Embryonic facial prominence (tissue), 1 donor: Measurements from ENCODE around the gene TM4SF5.
A peak's percentile ranks its signal among the peaks of the same experiment; 100 is the strongest.
"Not testable (repeated sequence)": the region's sequence is repeated elsewhere in the genome, so short reads cannot be mapped to it uniquely, and the experiment has no call there.

Source experiments
- DNase-seq: peaks from one replicate; pipeline ENCODE4 v3.0.0-alpha.2; 2016; ENCODE audit errors: extremely low spot score

The TM4SF5 gene

DNA sequence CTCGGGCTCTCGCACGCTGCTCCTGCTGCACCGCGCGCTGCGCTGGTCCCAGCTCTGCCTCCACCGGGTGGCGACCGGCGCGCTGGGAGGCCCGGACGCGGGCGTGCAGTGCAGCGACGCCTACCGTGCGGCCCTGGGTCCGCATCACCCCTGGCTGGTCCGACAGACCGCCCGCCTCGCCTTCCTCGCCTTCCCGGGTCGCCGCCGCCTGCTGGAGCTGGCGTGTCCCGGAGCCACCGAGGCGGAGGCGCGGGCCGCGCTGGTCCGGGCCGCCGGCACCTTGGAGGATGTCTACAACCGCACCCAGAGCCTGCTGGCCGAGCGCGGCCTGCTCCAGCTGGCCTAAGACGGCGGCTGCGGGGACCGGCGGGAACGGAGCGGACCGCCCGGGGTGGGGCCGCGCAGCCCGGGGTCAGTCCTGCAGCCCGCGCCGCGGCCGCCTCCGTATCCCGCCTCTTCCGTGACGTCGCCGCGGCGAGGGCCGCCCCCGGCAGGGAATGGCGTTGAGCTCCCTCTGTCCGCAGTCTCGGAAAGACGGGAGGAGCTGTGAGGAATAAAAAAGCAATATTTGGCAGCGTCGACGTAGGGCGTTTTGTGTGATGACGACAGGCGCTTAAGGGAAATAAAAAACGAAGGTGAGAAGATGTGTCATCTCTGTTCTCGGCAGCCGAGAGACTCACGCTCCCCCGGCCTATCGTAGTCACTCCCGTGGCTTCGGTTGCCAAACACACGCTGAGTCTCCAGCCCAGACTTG is 18.4 kb downstream of the TM4SF5 start:
- DNase-seq: peak; percentile 62

- DNase-seq: no peak
These were observed 19.0 kb downstream of the TM4SF5 start for GRCh38 chr17:4790705-4791088.

DNA sequence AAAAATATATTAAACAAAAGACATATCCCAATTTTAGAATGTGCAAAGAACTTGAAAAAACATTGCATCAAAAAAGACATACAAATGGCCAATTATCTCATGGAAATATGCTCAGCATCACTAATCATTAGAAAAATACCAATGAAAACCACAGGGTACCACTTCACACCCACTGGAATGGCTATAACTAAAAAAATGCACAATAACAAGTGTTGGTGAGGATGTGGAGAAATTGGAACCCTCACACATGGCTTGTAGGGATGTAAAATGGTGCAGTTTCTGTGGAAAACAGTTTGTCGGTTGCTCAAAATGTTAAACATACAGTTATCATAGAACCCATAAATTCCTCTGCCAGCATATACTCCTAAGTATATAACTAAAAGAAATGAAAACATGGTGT is 23.5 kb downstream of the TM4SF5 start:
- DNase-seq: no peak

GRCh38 chr17:4796552-4796920 is 24.9 kb downstream of the TM4SF5 start:
- DNase-seq: no peak

GRCh38 chr17:4800462-4801196 is 28.9 kb downstream of the TM4SF5 start:
- DNase-seq: no peak

DNA sequence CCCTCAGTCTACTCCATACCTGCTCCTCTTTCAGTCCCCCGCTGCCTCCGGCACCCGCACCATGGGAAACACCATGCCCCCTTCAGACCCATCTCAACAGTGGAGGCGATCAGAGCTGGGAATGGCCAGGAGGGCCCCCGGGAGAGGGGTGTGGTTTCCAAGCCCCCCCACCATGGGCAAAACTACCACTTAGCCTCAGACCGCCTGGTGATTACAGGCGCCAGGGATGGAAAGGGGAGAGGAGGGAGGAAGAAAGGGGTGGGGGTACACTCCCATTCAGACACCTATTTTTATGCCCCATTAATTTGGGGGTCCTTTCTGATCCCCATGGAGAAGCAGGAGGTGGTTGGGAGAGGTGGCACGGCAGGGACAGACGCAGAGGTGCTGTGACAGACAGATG is 30.5 kb downstream of the TM4SF5 start, which contains the start of gene C17orf114:
Gene C17orf114, minus strand, starts transcription at position 101 of the 400 bp plus-strand sequence.
- no peak for DNase-seq

DNA sequence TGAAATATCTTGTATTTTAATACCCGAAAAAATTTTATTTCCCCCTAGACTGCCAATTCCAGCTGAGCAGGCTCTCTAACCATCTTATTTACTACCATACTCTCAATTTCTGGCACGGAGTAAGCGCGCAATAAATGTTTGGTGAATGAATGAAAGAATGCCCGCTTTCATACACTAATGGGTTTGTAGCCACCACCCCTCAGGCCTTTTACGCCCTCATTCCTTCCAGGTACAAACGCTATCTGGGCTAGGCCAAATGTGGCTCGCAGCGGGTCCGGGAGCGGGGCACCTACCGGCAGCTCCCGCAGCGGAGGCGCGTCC is 34.7 kb downstream of the TM4SF5 start:
- no peak for DNase-seq

- peak; percentile 70 for DNase-seq
These were observed 35.3 kb downstream of the TM4SF5 start, which contains the start of gene PLD2 for GRCh38 chr17:4806777-4807604. TSS of gene PLD2 (plus strand) at chr17:4807152. CDS start at chr17:4807773, 621 bp downstream.

- DNase-seq: no peak
These were observed 36.1 kb downstream of the TM4SF5 start for GRCh38 chr17:4807605-4808377.

- DNase-seq: no peak
These were observed 36.7 kb downstream of the TM4SF5 start for GRCh38 chr17:4808378-4808767.

DNA sequence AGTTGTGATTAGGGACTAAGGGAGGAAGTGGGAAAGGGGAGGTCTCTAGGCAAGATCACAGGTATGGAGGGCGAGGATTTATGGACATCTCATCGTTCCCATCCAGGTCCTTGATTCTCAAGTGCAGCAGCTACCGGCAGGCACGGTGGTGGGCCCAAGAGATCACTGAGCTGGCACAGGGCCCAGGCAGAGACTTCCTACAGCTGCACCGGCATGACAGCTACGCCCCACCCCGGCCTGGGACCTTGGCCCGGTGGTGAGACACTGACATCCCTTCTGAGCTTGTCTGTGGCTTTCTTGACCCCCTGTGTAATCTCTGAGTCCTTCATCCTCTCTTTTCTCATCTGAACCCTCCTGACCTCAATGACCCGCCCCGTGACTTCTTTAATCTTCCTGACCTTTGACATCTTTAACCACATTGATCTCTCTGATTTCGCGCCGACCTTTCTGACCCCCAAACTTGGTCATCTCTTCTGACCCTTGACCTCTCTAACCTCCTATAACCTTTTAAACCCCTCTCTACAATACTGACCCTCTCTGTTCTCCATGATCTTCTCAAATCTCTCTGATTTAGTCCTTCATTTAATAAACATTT is 39.1 kb downstream of the TM4SF5 start:
- DNase-seq: no peak

GRCh38 chr17:4811471-4811870 is 39.8 kb downstream of the TM4SF5 start:
- DNase-seq: no peak

- DNase-seq: no peak
These were observed 41.0 kb downstream of the TM4SF5 start for GRCh38 chr17:4812690-4813089.

GRCh38 chr17:4815043-4815675 is 43.5 kb downstream of the TM4SF5 start:
- DNase-seq: no peak

DNA sequence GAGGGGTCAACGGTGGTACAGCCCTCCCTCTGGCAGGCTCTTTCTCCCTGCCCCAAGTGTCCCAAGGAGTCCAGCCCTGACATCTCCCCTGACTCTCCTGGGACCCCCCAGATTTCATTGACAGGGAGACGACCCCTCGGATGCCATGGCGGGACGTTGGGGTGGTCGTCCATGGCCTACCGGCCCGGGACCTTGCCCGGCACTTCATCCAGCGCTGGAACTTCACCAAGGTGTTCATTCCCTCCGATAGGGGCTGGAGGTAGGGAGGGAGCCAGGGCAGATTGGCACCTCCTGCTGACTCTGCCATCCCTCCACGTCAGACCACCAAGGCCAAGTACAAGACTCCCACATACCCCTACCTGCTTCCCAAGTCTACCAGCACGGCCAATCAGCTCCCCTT is 45.1 kb downstream of the TM4SF5 start:
- DNase-seq: no peak

GRCh38 chr17:4818276-4818675 is 46.6 kb downstream of the TM4SF5 start:
- no peak for DNase-seq

DNA sequence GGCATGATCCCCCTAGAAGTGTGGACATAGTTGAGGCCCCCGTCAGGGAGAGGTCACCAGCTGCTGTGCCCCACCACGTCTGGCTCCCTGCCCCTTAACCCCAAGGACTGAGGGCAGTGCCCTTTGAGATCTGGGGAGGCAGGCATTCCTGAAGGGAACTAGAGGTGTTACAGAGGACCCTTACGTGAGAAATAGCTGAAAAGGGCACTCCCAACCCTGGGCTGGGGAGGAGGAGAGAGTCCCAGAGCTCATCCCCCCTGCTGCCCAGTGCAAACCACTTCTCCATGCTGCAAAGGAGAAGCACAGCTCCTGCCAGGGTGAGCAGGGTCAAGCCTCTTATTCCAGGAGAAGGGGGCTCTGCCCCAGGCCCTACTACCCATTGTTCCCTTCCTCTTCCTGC is 51.1 kb downstream of the TM4SF5 start:
- no peak for DNase-seq

GRCh38 chr17:4823373-4824089 is 51.8 kb downstream of the TM4SF5 start:
- no peak for DNase-seq

GRCh38 chr17:4827399-4827798 is 55.7 kb downstream of the TM4SF5 start:
- no peak for DNase-seq

DNA sequence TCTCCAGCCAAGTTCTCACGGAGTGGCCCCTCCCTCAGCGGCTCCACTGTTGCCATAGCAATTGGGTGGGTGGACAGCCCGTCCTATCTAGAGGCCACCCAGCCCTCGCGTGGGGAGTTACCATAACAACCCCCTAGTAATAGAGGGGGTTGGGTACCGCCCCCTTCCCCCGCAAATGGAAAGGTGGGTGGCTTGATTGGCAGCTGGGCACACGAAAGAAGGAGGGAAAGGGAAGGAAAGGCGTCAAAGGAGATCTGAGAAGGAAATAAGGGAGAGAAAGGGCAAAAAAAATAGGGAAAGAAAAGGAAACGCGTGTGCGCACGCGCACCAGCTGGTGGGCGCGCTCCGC is 61.1 kb downstream of the TM4SF5 start:
- DNase-seq: not testable (repeated sequence)
